Activated CD4-positive, alpha-beta T cell treated with anti-CD3 and anti-CD28 coated beads, Interleukin-2, amount 50 U/mL, for 4 hours (primary cell): ENCODE results near the gene ZNF546.

Experiments
- DNase-seq, 2 experiments: peaks; one replicate each; pipeline ENCODE4 v3.0.0-alpha.2; 2020

The ZNF546 gene

GRCh38 chr19:40056505-40056904, 59.6 kb downstream of the ZNF546 start:
- DNase-seq = no peak

DNA sequence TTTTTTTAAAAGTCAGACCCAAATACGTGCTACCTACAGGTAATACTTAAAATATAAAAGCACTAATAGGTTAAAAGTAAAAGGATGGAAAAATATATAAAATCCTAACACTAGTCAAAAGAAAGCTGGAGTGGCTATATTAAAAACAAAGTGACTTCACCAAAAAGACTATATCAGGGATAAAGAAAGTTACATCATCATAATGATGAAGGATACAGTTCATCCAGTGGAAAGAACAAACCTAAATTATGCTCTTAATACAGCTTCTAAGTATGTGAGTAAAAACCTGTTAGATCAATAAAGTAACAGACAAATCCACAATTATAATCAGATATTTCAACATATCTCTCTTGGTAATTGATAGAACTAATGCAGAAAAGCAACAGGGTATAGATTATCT, 60.3 kb downstream of the ZNF546 start:
- no peak for DNase-seq

DNA sequence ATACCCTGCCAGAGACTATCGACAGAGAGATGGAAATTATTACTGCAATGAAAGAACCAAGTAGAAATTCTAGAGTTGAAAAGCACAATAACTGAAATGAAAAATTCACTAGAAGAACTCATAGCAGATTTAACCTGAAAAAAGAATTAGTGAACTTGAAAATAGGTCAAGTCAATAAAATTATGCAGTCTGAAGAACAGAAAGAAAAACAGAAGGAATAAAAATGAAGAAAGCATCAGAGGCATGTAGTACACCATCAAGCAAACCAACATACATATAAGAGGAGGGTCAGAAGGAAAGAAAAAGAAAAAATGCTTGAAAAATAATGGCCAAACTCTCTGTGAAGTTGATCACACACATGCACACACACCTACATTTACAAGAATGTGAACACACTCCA, 62.8 kb downstream of the ZNF546 start:
- DNase-seq = no peak

- no peak for DNase-seq
Observed at GRCh38 chr19:40070058-40070457, 73.2 kb downstream of the ZNF546 start.
